Testis (tissue), 3 donors: ENCODE measurements around the gene MEF2A. TPM values are rescaled to one million over a fixed set of nuclear protein-coding genes. Genes with fewer than 3 reads are reported as not detected.

Source experiments
- DNase-seq: peaks from one replicate; pipeline ENCODE4 v3.0.0-alpha.2; 2019
- H3K27ac ChIP-seq, 2 donors: fragments of 200-600 bp; sonication (generic); one replicate each; pipeline ENCODE4 v1.5.1; 2019
- H3K27me3 ChIP-seq: fragments of 200-600 bp; sonication (generic); one replicate; pipeline ENCODE4 v1.5.1; 2019
- H3K36me3 ChIP-seq: fragments of 200-600 bp; sonication (generic); one replicate; pipeline ENCODE4 v1.5.1; 2017; ENCODE audit warnings: low read depth; ENCODE audit errors: missing control alignments
- H3K4me1 ChIP-seq: fragments of 200-600 bp; sonication (generic); one replicate; pipeline ENCODE4 v1.5.1; 2019
- H3K4me3 ChIP-seq, 2 donors: fragments of 200-600 bp; sonication (generic); one replicate each; pipeline ENCODE4 v1.5.1; 2017 to 2019
- H3K9me3 ChIP-seq: fragments of 200-600 bp; sonication (generic); one replicate; pipeline ENCODE4 v1.5.1; 2017
- POLR2A ChIP-seq: fragments of 450-650 bp; IDR thresholded peaks from one replicate; pipeline ENCODE4 v1.6.1; 2017; ENCODE audit warnings: antibody characterized with exemption, mild to moderate bottlenecking, moderate library complexity
- WGBS, 2 donors: methylation state at CpG; one replicate each; pipeline ENCODE4 v1.1.5; 2018; 5-methylcytosine and 5-hydroxymethylcytosine counted together
- intact Hi-C: fragments of 100-400 bp; cut with DNase I; formaldehyde crosslinking; loops from one replicate; pipeline ENCODE4 v1.15.1; 2023; ENCODE audit warnings: low total_unique reads
- polyA plus RNA-seq: library from polyadenylated mRNA; stranded (reverse); fragments of 350-450 nt; fragmentation: Illumina TruSeq; extraction: RNeasy Lipid Tissue Mini Kit (QIAGEN cat#74804); gene quantifications from one replicate; pipeline ENCODE4 v1.2.3, GENCODE V29; 2014; ENCODE audit warnings: low read depth, low replicate concordance; ENCODE audit not compliant: insufficient read depth
- total RNA-seq, 2 donors: library from RNA; depleted of rRNA; stranded (reverse); fragments of >200 nt; gene quantifications; one replicate each; pipeline ENCODE4 v1.2.3, GENCODE V29; 2016
- TF ChIP-seq, protein P1 (sequence below), 3 experiments: fragments of 450-650 bp in 2 of 3; fragments of 200-600 bp in 1 of 3; sonication (generic) in 1 of 3; IDR thresholded peaks; one replicate each; pipeline ENCODE4 v1.5.1; 2016 to 2019; ENCODE audit warnings: antibody characterized with exemption in 3 of 3, mild to moderate bottlenecking in 2 of 3, moderate library complexity in 1 of 3

Gene MEF2A
- total and polyA plus RNA-seq, 3 donors from 2014 or later, result 33.7 to 68.9 (median 67.9) TPM

DNA sequence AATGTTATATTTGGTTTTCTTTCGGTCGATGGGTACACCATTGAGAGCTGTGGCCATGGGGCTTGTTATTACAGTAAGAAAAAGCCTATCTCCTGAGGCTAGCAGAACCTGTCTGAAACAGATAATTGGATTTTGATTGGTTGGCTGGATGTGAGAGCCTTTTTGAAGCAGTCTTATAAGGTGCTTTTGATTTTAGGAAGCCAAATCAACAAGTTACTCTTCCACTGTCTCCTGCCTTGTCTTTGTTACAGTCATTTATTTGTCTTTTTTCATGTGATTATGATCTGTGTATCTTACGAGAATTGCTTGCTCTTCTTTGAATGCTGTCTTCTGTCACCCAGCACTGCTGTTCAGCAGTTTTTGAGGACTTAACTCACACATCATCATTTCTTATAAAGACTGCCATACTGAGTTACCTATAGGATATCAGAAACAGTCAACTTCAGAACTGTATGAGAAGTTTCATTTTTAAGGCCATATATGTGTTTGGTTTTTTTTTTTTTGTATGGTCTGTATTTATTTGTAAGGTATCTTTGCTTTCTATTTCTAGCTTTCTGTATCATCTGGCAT, 51.1 kb downstream of the MEF2A start:
- intact Hi-C loops, result no loop called here
- no peak for DNase-seq
- no peak for TF ChIP-seq POLR2A
- TF ChIP-seq, protein P1, sequence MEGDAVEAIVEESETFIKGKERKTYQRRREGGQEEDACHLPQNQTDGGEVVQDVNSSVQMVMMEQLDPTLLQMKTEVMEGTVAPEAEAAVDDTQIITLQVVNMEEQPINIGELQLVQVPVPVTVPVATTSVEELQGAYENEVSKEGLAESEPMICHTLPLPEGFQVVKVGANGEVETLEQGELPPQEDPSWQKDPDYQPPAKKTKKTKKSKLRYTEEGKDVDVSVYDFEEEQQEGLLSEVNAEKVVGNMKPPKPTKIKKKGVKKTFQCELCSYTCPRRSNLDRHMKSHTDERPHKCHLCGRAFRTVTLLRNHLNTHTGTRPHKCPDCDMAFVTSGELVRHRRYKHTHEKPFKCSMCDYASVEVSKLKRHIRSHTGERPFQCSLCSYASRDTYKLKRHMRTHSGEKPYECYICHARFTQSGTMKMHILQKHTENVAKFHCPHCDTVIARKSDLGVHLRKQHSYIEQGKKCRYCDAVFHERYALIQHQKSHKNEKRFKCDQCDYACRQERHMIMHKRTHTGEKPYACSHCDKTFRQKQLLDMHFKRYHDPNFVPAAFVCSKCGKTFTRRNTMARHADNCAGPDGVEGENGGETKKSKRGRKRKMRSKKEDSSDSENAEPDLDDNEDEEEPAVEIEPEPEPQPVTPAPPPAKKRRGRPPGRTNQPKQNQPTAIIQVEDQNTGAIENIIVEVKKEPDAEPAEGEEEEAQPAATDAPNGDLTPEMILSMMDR (IDR thresholded peaks at IDR 0.05), result no peak
- no peaks in the 10 kb centered on the region for H3K36me3 ChIP-seq
- WGBS, 2 donors, result 77 to 82% methylated on average over 3 of the region's 3 CpGs
- H3K27ac ChIP-seq, result no peak overlapping the region
- H3K9me3 ChIP-seq, result no peaks in the 10 kb centered on the region
- H3K27me3 ChIP-seq, result no peaks in the 10 kb centered on the region
- H3K4me1 ChIP-seq, result no peaks in the 10 kb centered on the region
- H3K4me3 ChIP-seq, result no peak overlapping the region

GRCh38 chr15:99618941-99619411, 53.2 kb downstream of the MEF2A start:
- Histone ChIP-seq H3K4me1 (no peaks in the 10 kb centered on the region), H3K27me3 (no peaks in the 10 kb centered on the region), H3K4me3 (no peak overlapping the region), H3K27ac (no peak overlapping the region), H3K9me3 (no peaks in the 10 kb centered on the region), H3K36me3 (no peaks in the 10 kb centered on the region)
- no peak for TF ChIP-seq POLR2A
- TF ChIP-seq, protein P1 (IDR thresholded peaks at IDR 0.05), result no peak
- 84 to 92% methylated on average over 5 to 6 of the region's 6 CpGs for WGBS, 2 donors
- intact Hi-C loops, result no loop called here
- DNase-seq, result no peak

- Histone ChIP-seq H3K27ac (no peak overlapping the region), H3K36me3 (no peaks in the 10 kb centered on the region), H3K4me1 (no peaks in the 10 kb centered on the region), H3K27me3 (no peaks in the 10 kb centered on the region), H3K9me3 (no peaks in the 10 kb centered on the region), H3K4me3 (no peak overlapping the region)
- TF ChIP-seq, protein P1 (IDR thresholded peaks at IDR 0.05), result no peak
- no peak for TF ChIP-seq POLR2A
- no peak for DNase-seq
- intact Hi-C loops, result no loop called here
- WGBS, 2 donors, result 92 to 94% methylated on average over 2 of the region's 2 CpGs
Observed at GRCh38 chr15:99619712-99620111, 53.9 kb downstream of the MEF2A start.

DNA sequence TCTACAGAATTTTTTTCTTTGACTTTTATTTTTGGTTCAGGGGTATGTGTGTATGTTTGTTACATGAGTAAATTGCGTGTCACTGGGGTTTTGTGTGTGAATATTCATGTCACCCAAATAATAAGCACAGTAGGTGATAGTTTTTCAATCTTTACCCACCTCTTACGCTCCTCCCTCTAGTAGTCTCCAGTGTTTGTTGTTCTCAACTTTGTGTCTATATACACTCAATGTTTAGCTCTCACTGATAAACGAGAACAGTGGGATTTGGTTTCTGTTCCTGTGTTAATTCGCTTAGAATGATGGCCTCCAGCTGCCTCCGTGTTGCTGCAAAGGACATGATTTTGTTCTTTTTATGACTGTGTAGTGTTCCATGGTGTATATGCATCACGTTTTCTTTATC, 54.4 kb downstream of the MEF2A start:
- DNase-seq, result no peak
- TF ChIP-seq, protein P1 (IDR thresholded peaks at IDR 0.05), result no peak
- TF ChIP-seq POLR2A, result no peak
- Histone ChIP-seq H3K9me3 (no peaks in the 10 kb centered on the region), H3K36me3 (no peaks in the 10 kb centered on the region), H3K27ac (no peak overlapping the region), H3K27me3 (no peaks in the 10 kb centered on the region), H3K4me3 (no peak overlapping the region), H3K4me1 (no peaks in the 10 kb centered on the region)
- intact Hi-C loops, result no loop called here
- WGBS, 2 donors, result 88 to 93% methylated on average over 6 of the region's 6 CpGs

GRCh38 chr15:99621767-99622166, 56.0 kb downstream of the MEF2A start:
- Histone ChIP-seq H3K9me3 (no peaks in the 10 kb centered on the region), H3K36me3 (no peaks in the 10 kb centered on the region), H3K27me3 (no peaks in the 10 kb centered on the region), H3K4me3 (no peak overlapping the region), H3K27ac (no peak overlapping the region), H3K4me1 (no peaks in the 10 kb centered on the region)
- TF ChIP-seq, protein P1 (IDR thresholded peaks at IDR 0.05), result no peak
- no peak for TF ChIP-seq POLR2A
- no peak for DNase-seq
- intact Hi-C loops, result no loop called here
